Upper lobe of left lung (tissue), 4 donors: ENCODE data around the gene RPL3.

Experiments
- CTCF ChIP-seq, 6 experiments: fragments of 450-650 bp in 4 of 6; fragments of 200-600 bp in 2 of 6; sonication (generic) in 2 of 6; IDR thresholded peaks; one replicate each; pipeline ENCODE4 v1.5.1; 2016 to 2019; ENCODE audit warnings: antibody characterized with exemption in 6 of 6
- EP300 ChIP-seq, 4 donors: sonication (generic); formaldehyde crosslinking; IDR thresholded peaks; one replicate each; pipeline ENCODE4 v1.5.1; 2017; ENCODE audit warnings: antibody characterized with exemption in 4 of 4, control low read depth in 2 of 4
- POLR2A ChIP-seq, 4 donors: fragments of 450-650 bp; IDR thresholded peaks; one replicate each; pipeline ENCODE4 v1.5.1; 2016 to 2017; ENCODE audit warnings: antibody characterized with exemption in 4 of 4, mild to moderate bottlenecking in 2 of 4

- no peak for TF ChIP-seq POLR2A (IDR thresholded peaks at IDR 0.05)
- no peak for TF ChIP-seq CTCF (IDR thresholded peaks at IDR 0.05)
- TF ChIP-seq EP300 (IDR thresholded peaks at IDR 0.05) = no peak
These were observed 33.0 kb upstream of the RPL3 start for GRCh38 chr22:39352306-39352891.
